DOHH2 (cell line): ENCODE results near the gene ITPRIP.

ENCODE experiments used
- H3F3A ChIP-seq: fragments of 200-600 bp; sonication (generic), shearing (Covaris generic); 2 replicates; pipeline ENCODE4 v1.6.0; 2016; ENCODE audit warnings: antibody characterized with exemption, mild to moderate bottlenecking; ENCODE audit not compliant: control insufficient read depth, insufficient read depth
- H3K27ac ChIP-seq: fragments of 200-600 bp; sonication (generic); 2 replicates; pipeline ENCODE4 v1.5.1; 2014; ENCODE audit warnings: low read depth, mild to moderate bottlenecking, low read length, moderate library complexity
- H3K27me3 ChIP-seq: fragments of 200-600 bp; sonication (generic); 2 replicates; pipeline ENCODE4 v1.6.1; 2014; ENCODE audit warnings: mild to moderate bottlenecking, low read length, mixed read lengths; ENCODE audit not compliant: control insufficient read depth
- H3K36me3 ChIP-seq: fragments of 200-600 bp; sonication (generic); 2 replicates; pipeline ENCODE4 v1.6.1; 2014; ENCODE audit warnings: mild to moderate bottlenecking, low read length, moderate library complexity, mixed read lengths; ENCODE audit not compliant: control insufficient read depth
- H3K4me1 ChIP-seq: fragments of 200-600 bp; sonication (generic); 2 replicates; pipeline ENCODE4 v1.6.1; 2014; ENCODE audit warnings: mild to moderate bottlenecking, low read length, mixed read lengths; ENCODE audit not compliant: control insufficient read depth
- H3K4me2 ChIP-seq: fragments of 200-600 bp; sonication (generic); 2 replicates; pipeline ENCODE4 v1.6.0; 2014; ENCODE audit warnings: mild to moderate bottlenecking, low read length, moderate library complexity
- H3K4me3 ChIP-seq: fragments of 200-600 bp; sonication (generic); 2 replicates; pipeline ENCODE4 v1.5.1; 2014; ENCODE audit warnings: mild to moderate bottlenecking, low read length, mixed read lengths
- H3K79me2 ChIP-seq: fragments of 200-600 bp; sonication (generic); 2 replicates; pipeline ENCODE4 v1.6.1; 2014; ENCODE audit warnings: mild to moderate bottlenecking, low read length, mixed read lengths; ENCODE audit not compliant: control insufficient read depth
- H3K9me2 ChIP-seq: fragments of 200-600 bp; sonication (generic); replicated peaks from 2 replicates; pipeline ENCODE4 v1.6.1; 2014; ENCODE audit warnings: mild to moderate bottlenecking, low read length, mixed read lengths; ENCODE audit not compliant: control insufficient read depth
- H3K9me3 ChIP-seq: fragments of 200-600 bp; sonication (generic); 2 replicates; pipeline ENCODE4 v1.6.1; 2014; ENCODE audit warnings: antibody characterized with exemption, low read length, mixed read lengths; ENCODE audit not compliant: control insufficient read depth, insufficient read depth
- H4K20me1 ChIP-seq: fragments of 200-600 bp; sonication (generic); 2 replicates; pipeline ENCODE4 v1.6.0; 2014; ENCODE audit warnings: low read depth, mild to moderate bottlenecking, antibody characterized with exemption, low read length, moderate library complexity; ENCODE audit not compliant: control insufficient read depth, insufficient read depth
- EZH2phosphoT487 ChIP-seq: fragments of 200-600 bp; sonication (generic); IDR thresholded peaks from 2 replicates; pipeline ENCODE4 v1.6.1; 2017; ENCODE audit warnings: borderline replicate concordance, mild to moderate bottlenecking, antibody characterized with exemption, low read length, moderate library complexity, mixed read lengths
- TF ChIP-seq, protein P1 (sequence below): fragments of 200-600 bp; sonication (generic); IDR thresholded peaks from one replicate; pipeline ENCODE4 v1.5.1; 2014; ENCODE audit warnings: antibody characterized with exemption, mild to moderate bottlenecking, low read depth, low read length; ENCODE audit not compliant: poor library complexity, severe bottlenecking

Gene ITPRIP

GRCh38 chr10:104264783-104265182, 73.5 kb downstream of the ITPRIP start:
- no peaks in the 10 kb centered on the region for H3K9me3 ChIP-seq
- no peaks in the 10 kb centered on the region for H4K20me1 ChIP-seq
- peaks cover 80% of the 10 kb centered on the region for H3K79me2 ChIP-seq
- peaks cover 89% of the 10 kb centered on the region for H3K36me3 ChIP-seq
- no peak overlapping the region for H3K4me3 ChIP-seq
- peaks cover 11% of the 10 kb centered on the region for H3F3A ChIP-seq
- peaks cover 17% of the 10 kb centered on the region for H3K4me1 ChIP-seq
- no peak overlapping the region for H3K27ac ChIP-seq
- no peaks in the 10 kb centered on the region for H3K9me2 ChIP-seq
- TF ChIP-seq EZH2phosphoT487 = no peak
- TF ChIP-seq, protein P1, sequence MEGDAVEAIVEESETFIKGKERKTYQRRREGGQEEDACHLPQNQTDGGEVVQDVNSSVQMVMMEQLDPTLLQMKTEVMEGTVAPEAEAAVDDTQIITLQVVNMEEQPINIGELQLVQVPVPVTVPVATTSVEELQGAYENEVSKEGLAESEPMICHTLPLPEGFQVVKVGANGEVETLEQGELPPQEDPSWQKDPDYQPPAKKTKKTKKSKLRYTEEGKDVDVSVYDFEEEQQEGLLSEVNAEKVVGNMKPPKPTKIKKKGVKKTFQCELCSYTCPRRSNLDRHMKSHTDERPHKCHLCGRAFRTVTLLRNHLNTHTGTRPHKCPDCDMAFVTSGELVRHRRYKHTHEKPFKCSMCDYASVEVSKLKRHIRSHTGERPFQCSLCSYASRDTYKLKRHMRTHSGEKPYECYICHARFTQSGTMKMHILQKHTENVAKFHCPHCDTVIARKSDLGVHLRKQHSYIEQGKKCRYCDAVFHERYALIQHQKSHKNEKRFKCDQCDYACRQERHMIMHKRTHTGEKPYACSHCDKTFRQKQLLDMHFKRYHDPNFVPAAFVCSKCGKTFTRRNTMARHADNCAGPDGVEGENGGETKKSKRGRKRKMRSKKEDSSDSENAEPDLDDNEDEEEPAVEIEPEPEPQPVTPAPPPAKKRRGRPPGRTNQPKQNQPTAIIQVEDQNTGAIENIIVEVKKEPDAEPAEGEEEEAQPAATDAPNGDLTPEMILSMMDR = no peak
- H3K27me3 ChIP-seq = no peaks in the 10 kb centered on the region
- no peak overlapping the region for H3K4me2 ChIP-seq

DNA sequence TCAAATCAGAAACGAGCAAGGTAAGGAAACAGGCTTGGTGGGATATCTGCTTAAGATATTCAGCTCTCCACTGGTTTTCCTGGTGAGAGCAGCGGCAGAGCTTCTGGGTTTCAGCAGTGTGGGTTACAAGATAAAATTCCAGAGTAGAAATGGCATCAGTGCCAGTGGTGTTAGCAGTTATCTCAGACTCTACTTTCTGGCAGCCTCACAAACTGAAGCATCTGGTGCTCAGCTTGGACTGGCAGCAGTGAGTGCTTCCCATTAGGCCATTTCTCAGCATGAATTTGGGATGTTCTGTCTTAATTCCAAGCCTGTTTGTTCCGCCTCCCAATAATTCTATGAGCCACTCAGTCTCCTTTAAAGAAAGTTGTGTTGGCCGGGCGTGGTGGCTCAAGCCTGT, 76.2 kb downstream of the ITPRIP start:
- peaks cover 11% of the 10 kb centered on the region for H3F3A ChIP-seq
- TF ChIP-seq, protein P1 = no peak
- TF ChIP-seq EZH2phosphoT487 = no peak
- no peak overlapping the region for H3K27ac ChIP-seq
- 0 out of 2 replicates have a peak, but pooled peaks cover 3% of the 10 kb centered on the region for H4K20me1 ChIP-seq
- no peak overlapping the region for H3K4me3 ChIP-seq
- peaks cover 4% of the 10 kb centered on the region for H3K4me1 ChIP-seq
- no peaks in the 10 kb centered on the region for H3K9me2 ChIP-seq
- peaks cover 87% of the 10 kb centered on the region for H3K79me2 ChIP-seq
- H3K27me3 ChIP-seq = no peaks in the 10 kb centered on the region
- H3K4me2 ChIP-seq = no peak overlapping the region
- no peaks in the 10 kb centered on the region for H3K9me3 ChIP-seq
- peaks cover 98% of the 10 kb centered on the region for H3K36me3 ChIP-seq

GRCh38 chr10:104260775-104261115, 77.5 kb downstream of the ITPRIP start:
- H3K36me3 ChIP-seq = peaks cover 91% of the 10 kb centered on the region

More at GRCh38 chr10:104260775-104261115, 77.5 kb downstream of the ITPRIP start:
- H3K79me2 ChIP-seq = peaks cover 88% of the 10 kb centered on the region
- H3K4me1 ChIP-seq = peaks cover 15% of the 10 kb centered on the region
- 0 out of 2 replicates have a peak, but pooled peaks cover 3% of the 10 kb centered on the region for H4K20me1 ChIP-seq
- no peaks in the 10 kb centered on the region for H3K27me3 ChIP-seq
- H3K9me2 ChIP-seq = no peaks in the 10 kb centered on the region
- TF ChIP-seq EZH2phosphoT487 = no peak
- TF ChIP-seq, protein P1 = no peak
- H3F3A ChIP-seq = peaks cover 9% of the 10 kb centered on the region; the same call in 1 of the 2 replicates
- no peak overlapping the region for H3K4me2 ChIP-seq
- H3K9me3 ChIP-seq = no peaks in the 10 kb centered on the region
- H3K27ac ChIP-seq = no peak overlapping the region
- no peak overlapping the region for H3K4me3 ChIP-seq
